Small intestine (tissue), 7 donors: ENCODE data around the gene CLEC16A. TPM values are rescaled to one million over a fixed set of nuclear protein-coding genes. Genes with fewer than 3 reads are reported as not detected.
"Not testable (repeated sequence)": the region's sequence is repeated elsewhere in the genome, so short reads cannot be mapped to it uniquely, and the experiment has no call there.

Experiments used
- DNase-seq, 2 donors: peaks; one replicate each; pipeline versions ENCODE4 v3.0.0 to v3.0.0-alpha.2; 2013
- FAIRE-seq: peaks from 2 replicates; lab custom pipeline; 2012; peaks lifted over from hg19 to GRCh38; lab: Jason Lieb, UNC
- H3K27ac ChIP-seq, 3 donors: one replicate each; pipeline ENCODE4 v1.5.1; 2013; ENCODE audit warnings: low read length in 2 of 3, mild to moderate bottlenecking in 2 of 3, control low read depth in 1 of 3, inconsistent platforms in 1 of 3, low read depth in 1 of 3, moderate library complexity in 1 of 3
- H3K27me3 ChIP-seq, 3 donors: one replicate each; pipeline ENCODE4 v1.6.1; 2013; ENCODE audit warnings: low read length in 3 of 3, inconsistent platforms in 1 of 3; ENCODE audit not compliant: control insufficient read depth in 3 of 3, insufficient read depth in 3 of 3
- H3K36me3 ChIP-seq, 3 donors: one replicate each; pipeline ENCODE4 v1.6.1; 2013; ENCODE audit warnings: low read length in 3 of 3, inconsistent platforms in 1 of 3, low read depth in 1 of 3, mild to moderate bottlenecking in 1 of 3, moderate library complexity in 1 of 3; ENCODE audit not compliant: control insufficient read depth in 3 of 3, insufficient read depth in 2 of 3
- H3K4me1 ChIP-seq, 3 donors: one replicate each; pipeline ENCODE4 v1.6.1; 2013; ENCODE audit warnings: low read length in 2 of 3, inconsistent platforms in 1 of 3, low read depth in 1 of 3, mild to moderate bottlenecking in 1 of 3, moderate library complexity in 1 of 3; ENCODE audit not compliant: control insufficient read depth in 3 of 3, insufficient read depth in 2 of 3
- H3K4me3 ChIP-seq, 3 donors: one replicate each; pipeline ENCODE4 v1.5.1; 2013; ENCODE audit warnings: low read length in 3 of 3, control low read depth in 1 of 3, inconsistent platforms in 1 of 3, low read depth in 1 of 3, mild to moderate bottlenecking in 1 of 3, moderate library complexity in 1 of 3
- H3K9me3 ChIP-seq, 2 donors: one replicate each; pipeline ENCODE4 v1.6.1; 2013; ENCODE audit warnings: low read depth in 1 of 2, low read length in 1 of 2; ENCODE audit not compliant: control insufficient read depth in 2 of 2, insufficient read depth in 1 of 2
- WGBS, 3 donors: extraction: QIAGEN DNeasy Blood & Tissue Kit; methylation state at CpG; one replicate each; pipeline ENCODE4 v1.1.7; 2013; 5-methylcytosine and 5-hydroxymethylcytosine counted together
- polyA plus RNA-seq, 4 donors: library from polyadenylated mRNA; stranded (reverse) in 3 of 4; unstranded in 1 of 4; fragments of 200-250 nt in 3 of 4; fragments of 120-200 nt in 1 of 4; gene quantifications; one replicate each; pipeline versions ENCODE4 v1.2.1 to v1.2.3, GENCODE V29; 2013
- donor health status: healthy with polysubstance abuse.
- donor health status: control.
- donor health status: control.
- donor health status: Bipolar disorder and iron deficiency.
- donor health status: healthy.

Gene CLEC16A
- polyA plus RNA-seq, 4 donors: 12.2 to 23.5 (median 14.1) TPM

- Histone ChIP-seq H3K4me1 (peaks cover 6 to 26% (median 17%) of the 10 kb centered on the region in 3 donors), H3K36me3 (peaks cover 3 to 22% (median 4%) of the 10 kb centered on the region in 3 donors), H3K27ac (no peak overlapping the region), H3K27me3 (no peaks in the 10 kb centered on the region), H3K4me3 (no peak overlapping the region), H3K9me3 (no peaks in the 10 kb centered on the region)
- 83 to 85% (median 84%) methylated on average over 17 of the region's 17 CpGs for WGBS, 3 donors
- DNase-seq: no peak
- no peak for FAIRE-seq
Observed at GRCh38 chr16:11098601-11099390, 154.4 kb downstream of the CLEC16A start.

GRCh38 chr16:11099672-11100205 lies 155.4 kb downstream of the CLEC16A start:
- no peaks in the 10 kb centered on the region for H3K9me3 ChIP-seq
- DNase-seq: no peak

GRCh38 chr16:11100239-11100750 lies 155.9 kb downstream of the CLEC16A start:
- Histone ChIP-seq H3K4me3 (no peak overlapping the region), H3K9me3 (no peaks in the 10 kb centered on the region), H3K27ac (peak overlapping the region in 2 of 3 donors; percentile 10 to 53), H3K36me3 (peaks cover 3 to 19% (median 4%) of the 10 kb centered on the region in 3 donors), H3K27me3 (no peaks in the 10 kb centered on the region), H3K4me1 (peaks cover 10 to 28% (median 26%) of the 10 kb centered on the region in 3 donors)
- FAIRE-seq (no peak), DNase-seq (peak; percentile 17 to 41)
- 35 to 39% (median 38%) methylated on average over 6 of the region's 6 CpGs for WGBS, 3 donors

More at GRCh38 chr16:11099672-11100205, 155.4 kb downstream of the CLEC16A start:
- Histone ChIP-seq H3K4me3 (no peak overlapping the region), H3K27ac (peak overlapping the region in 1 of 3 donors; percentile 43), H3K4me1 (peaks cover 7 to 23% (median 22%) of the 10 kb centered on the region in 3 donors), H3K36me3 (peaks cover 3 to 19% (median 4%) of the 10 kb centered on the region in 3 donors), H3K27me3 (no peaks in the 10 kb centered on the region)
- 61 to 73% (median 71%) methylated on average over 7 of the region's 7 CpGs for WGBS, 3 donors
- FAIRE-seq: no peak

- no peak for FAIRE-seq
- H3K27ac ChIP-seq: peak overlapping the region in 2 of 3 donors; percentile 37 to 70
- 30 to 73% (median 49%) methylated on average over 6 of the region's 6 CpGs for WGBS, 3 donors
Observed at GRCh38 chr16:11101283-11101682, 156.9 kb downstream of the CLEC16A start.

DNA sequence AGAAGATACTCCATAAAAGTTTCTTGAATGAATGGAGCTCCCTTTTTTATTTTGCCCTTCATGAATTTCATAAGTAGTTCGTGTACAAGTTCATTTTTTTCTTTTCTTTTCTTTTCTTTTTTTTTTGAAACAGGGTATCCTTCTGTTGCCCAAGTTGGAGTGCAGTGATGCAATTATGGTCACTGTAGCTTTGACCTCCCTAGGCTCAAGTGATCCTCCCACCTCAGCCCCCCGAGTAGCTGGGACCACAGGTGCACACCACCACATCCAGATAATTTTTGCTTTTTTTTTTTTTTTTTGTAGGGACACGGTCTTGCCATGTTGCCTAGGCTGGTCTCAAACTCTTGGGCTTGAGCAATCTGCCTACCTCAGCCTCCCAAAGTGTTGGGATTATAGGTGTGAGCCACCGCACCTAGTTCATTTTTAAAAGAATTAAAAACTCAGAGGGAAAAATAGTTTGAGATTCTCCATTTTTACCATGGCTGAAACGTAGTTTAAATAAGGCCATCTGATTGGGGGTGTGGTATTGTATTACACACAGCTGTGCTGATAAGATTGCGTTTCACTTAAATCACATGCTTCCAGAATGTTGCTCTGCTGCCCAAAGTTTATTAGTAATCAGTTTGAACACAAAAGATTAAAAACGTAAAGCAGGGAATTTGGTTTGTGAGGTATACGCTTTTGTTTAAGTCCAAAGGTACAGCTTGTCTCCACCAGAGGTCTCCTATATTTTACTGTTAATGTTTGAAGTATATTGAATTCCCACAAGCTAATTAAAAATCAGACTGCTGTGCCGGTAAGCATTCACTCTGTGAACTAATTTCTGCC lies 157.5 kb downstream of the CLEC16A start:
- FAIRE-seq (no peak), DNase-seq (peak; percentile 60 to 80)
- H3K27ac ChIP-seq: peak overlapping the region in 2 of 3 donors; percentile 37 to 72
- H3K36me3 ChIP-seq: peaks cover 4 to 18% (median 6%) of the 10 kb centered on the region in 3 donors
- no peaks in the 10 kb centered on the region for H3K9me3 ChIP-seq
- 23 to 59% (median 32%) methylated on average over 9 of the region's 9 CpGs for WGBS, 3 donors
- no peaks in the 10 kb centered on the region for H3K27me3 ChIP-seq
- peaks cover 12 to 33% (median 29%) of the 10 kb centered on the region in 3 donors for H3K4me1 ChIP-seq
- no peak overlapping the region for H3K4me3 ChIP-seq

More at GRCh38 chr16:11101283-11101682, 156.9 kb downstream of the CLEC16A start:
- Histone ChIP-seq H3K4me1 (peaks cover 12 to 33% (median 29%) of the 10 kb centered on the region in 3 donors), H3K4me3 (no peak overlapping the region), H3K27me3 (no peaks in the 10 kb centered on the region), H3K36me3 (peaks cover 4 to 18% (median 6%) of the 10 kb centered on the region in 3 donors), H3K9me3 (no peaks in the 10 kb centered on the region)
- DNase-seq: peak; percentile 12 to 66

DNA sequence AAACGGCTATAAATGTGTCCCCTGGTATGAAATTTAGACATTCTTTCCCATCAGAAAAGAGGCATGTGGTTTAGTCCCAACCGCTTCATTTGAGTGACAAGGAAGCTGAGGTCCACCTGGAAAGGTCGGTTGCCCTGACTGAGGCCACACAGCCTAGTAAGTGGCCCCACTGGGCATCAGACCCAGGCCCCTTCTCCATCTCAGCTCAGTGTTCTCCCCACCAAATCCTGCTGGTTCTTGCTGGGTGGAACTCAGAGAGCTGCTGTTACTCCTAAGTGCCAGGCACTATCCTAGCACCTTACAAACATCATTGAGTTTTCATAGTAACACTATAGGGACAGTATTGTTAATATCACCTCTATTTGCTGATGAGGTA lies 158.1 kb downstream of the CLEC16A start:
- peaks cover 12 to 33% (median 29%) of the 10 kb centered on the region in 3 donors for H3K4me1 ChIP-seq

DNA sequence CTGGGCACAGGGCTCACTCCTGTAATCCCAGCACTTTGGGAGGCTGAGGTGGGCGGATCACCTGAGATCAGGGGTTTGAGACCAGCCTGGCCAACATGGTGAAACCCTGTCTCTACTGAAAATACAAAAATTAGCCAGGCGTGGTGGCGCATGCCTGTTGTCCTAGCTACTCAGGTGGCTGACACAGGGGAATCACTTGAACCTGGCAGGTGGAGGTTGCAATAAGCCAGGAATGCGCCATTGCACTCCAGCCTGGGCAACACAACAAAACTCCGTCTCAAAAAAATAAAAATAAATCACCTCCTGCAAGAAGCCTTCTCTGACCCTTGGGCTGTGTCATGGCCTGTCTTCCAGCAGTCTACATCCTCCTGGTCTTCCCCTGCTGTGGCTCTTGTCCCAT lies 158.9 kb downstream of the CLEC16A start:
- Histone ChIP-seq H3K4me1 (peaks cover 12 to 33% (median 29%) of the 10 kb centered on the region in 3 donors), H3K36me3 (peaks cover 0 to 13% (median 3%) of the 10 kb centered on the region in 3 donors)
- not testable (repeated sequence) for H3K9me3 ChIP-seq, DNase-seq, H3K27ac ChIP-seq, H3K4me3 ChIP-seq, H3K27me3 ChIP-seq, FAIRE-seq
- 91 to 98% (median 98%) methylated on average over 5 of the region's 5 CpGs for WGBS, 3 donors

More for the DNA sequence above, 158.1 kb downstream of the CLEC16A start:
- H3K9me3 ChIP-seq: no peaks in the 10 kb centered on the region
- 26 to 53% (median 38%) methylated on average over 3 of the region's 3 CpGs for WGBS, 3 donors
- FAIRE-seq (no peak), DNase-seq (peak in 1 of 2 donors; percentile 14)
- H3K27ac ChIP-seq: peak overlapping the region in 1 of 3 donors; percentile 72
- no peaks in the 10 kb centered on the region for H3K27me3 ChIP-seq
- H3K4me3 ChIP-seq: no peak overlapping the region
- peaks cover 3 to 18% (median 4%) of the 10 kb centered on the region in 3 donors for H3K36me3 ChIP-seq
